ENCODE data around the gene SIRPG.

DNA sequence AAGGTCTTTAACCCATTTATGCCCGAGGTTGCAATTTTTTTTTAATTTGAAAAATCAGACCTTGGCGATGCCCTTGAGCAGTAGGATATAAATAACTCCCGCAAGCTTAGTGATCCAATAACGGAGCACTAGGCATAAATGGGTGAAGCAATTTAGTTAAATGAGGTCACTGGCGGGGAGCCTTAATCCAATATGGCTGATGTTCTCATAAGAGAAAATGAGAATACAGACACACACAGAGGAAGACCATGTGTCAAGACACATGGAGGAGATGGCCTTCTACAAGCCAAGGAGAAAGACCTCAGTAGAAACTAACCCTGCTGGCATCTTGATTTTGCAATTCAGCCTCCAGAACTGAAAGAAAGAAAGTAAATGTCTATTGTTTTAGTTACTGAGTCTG, 735 bp downstream of the SIRPG start:
- TF ChIP-seq POLR2A (IDR thresholded peaks at IDR 0.05) (no peak), CTCF (IDR thresholded peaks at IDR 0.05) (no peak), EP300 (IDR thresholded peaks at IDR 0.05) (no peak)
